HUES48 (cell line): ENCODE data around the gene TFAP2E.

ENCODE experiments used
- H3K27ac ChIP-seq: one replicate; pipeline ENCODE4 v1.7.0; 2013; ENCODE audit warnings: low read depth, low read length, inconsistent platforms
- H3K27me3 ChIP-seq: 2 replicates; pipeline ENCODE4 v1.6.1; 2013; ENCODE audit warnings: mild to moderate bottlenecking, low read length; ENCODE audit not compliant: control insufficient read depth, insufficient read depth
- H3K36me3 ChIP-seq: 2 replicates; pipeline ENCODE4 v1.6.1; 2013; ENCODE audit warnings: low read length; ENCODE audit not compliant: control insufficient read depth, insufficient read depth
- H3K4me1 ChIP-seq: 2 replicates; pipeline ENCODE4 v1.6.1; 2013; ENCODE audit warnings: mild to moderate bottlenecking, low read length; ENCODE audit not compliant: control insufficient read depth, insufficient read depth
- H3K4me3 ChIP-seq: 2 replicates; pipeline ENCODE4 v1.5.1; 2013; ENCODE audit warnings: mild to moderate bottlenecking, low read depth, low read length
- H3K9ac ChIP-seq: 2 replicates; pipeline ENCODE4 v1.6.1; 2013; ENCODE audit warnings: mild to moderate bottlenecking, low read depth, low read length, moderate library complexity
- H3K9me3 ChIP-seq: 2 replicates; pipeline ENCODE4 v1.6.1; 2013; ENCODE audit warnings: low read length; ENCODE audit not compliant: control insufficient read depth, insufficient read depth

Gene TFAP2E

DNA sequence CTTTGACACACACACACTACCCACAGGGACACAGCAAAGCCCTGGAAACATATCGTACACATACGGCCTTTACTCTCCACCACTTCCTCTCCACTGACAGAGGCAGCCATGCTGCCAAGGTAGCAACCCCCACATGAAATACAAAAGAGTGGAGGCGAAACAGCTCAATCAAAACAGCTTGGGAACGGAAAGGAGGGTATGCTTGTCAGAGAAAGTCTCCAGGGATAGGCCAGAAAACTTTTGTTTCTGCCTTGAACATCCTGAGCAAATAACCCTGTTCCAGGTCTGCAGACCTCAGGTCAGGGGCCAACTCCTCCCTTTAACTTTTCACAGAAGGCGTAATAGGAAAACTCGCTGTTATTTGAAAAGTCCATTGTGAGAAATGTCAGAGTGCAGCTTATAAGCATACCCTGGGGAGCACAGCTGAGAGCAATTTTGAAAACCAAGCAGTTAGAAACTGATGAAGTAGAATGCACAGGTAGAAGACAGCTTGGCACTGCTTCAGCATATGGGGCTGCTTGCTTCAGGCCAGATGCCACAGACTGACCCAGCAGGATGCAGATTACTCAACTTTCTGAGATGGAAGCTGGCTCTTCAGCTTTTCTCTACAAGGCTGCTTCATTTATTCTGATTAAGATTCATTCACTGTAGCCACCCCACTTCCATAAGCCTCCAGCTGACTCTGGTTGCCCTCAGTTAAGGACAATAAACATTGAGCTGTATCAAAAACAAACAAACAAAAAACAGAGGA is 33.9 kb upstream of the TFAP2E start:
- no peaks in the 10 kb centered on the region for H3K9me3 ChIP-seq
- H3K27me3 ChIP-seq = no peaks in the 10 kb centered on the region
- H3K9ac ChIP-seq = no peak overlapping the region
- H3K4me1 ChIP-seq = peaks cover 45% of the 10 kb centered on the region
- H3K4me3 ChIP-seq = no peak overlapping the region
- peak overlapping the region; percentile 37 for H3K27ac ChIP-seq
- peaks cover 23% of the 10 kb centered on the region for H3K36me3 ChIP-seq

- no peaks in the 10 kb centered on the region for H3K27me3 ChIP-seq
- peak overlapping the region; percentile 37 for H3K27ac ChIP-seq
- no peak overlapping the region for H3K4me3 ChIP-seq
- H3K36me3 ChIP-seq = peaks cover 28% of the 10 kb centered on the region
- H3K4me1 ChIP-seq = peaks cover 44% of the 10 kb centered on the region
- no peak overlapping the region for H3K9ac ChIP-seq
- H3K9me3 ChIP-seq = no peaks in the 10 kb centered on the region
These were observed 33.3 kb upstream of the TFAP2E start for GRCh38 chr1:35539824-35540261.

GRCh38 chr1:35544976-35545375 is 28.1 kb upstream of the TFAP2E start:
- no peaks in the 10 kb centered on the region for H3K9me3 ChIP-seq
- no peaks in the 10 kb centered on the region for H3K27me3 ChIP-seq
- H3K4me1 ChIP-seq = peaks cover 2% of the 10 kb centered on the region; the same call in 1 of the 2 replicates
- no peak overlapping the region for H3K4me3 ChIP-seq
- no peak overlapping the region for H3K27ac ChIP-seq
- no peak overlapping the region for H3K9ac ChIP-seq
- H3K36me3 ChIP-seq = peaks cover 63% of the 10 kb centered on the region

DNA sequence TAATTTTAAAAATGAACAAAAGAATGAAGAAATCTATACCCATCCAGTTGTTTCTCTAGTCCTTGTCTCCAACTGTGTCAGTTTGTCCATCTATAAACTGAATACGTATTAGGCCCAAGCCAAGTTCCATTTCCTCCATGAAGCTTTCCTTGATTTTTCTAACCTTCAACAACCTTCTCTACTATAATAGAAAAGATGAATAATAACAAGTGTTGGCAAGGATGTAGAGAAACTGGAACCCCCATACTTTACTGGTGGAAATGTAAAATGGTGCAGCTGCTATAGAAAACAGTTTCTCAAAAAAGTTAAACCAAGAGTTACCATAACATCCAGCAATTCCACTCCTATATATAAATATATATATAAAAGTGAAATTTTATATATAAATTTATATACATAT is 26.5 kb upstream of the TFAP2E start:
- peaks cover 77% of the 10 kb centered on the region for H3K36me3 ChIP-seq
- H3K9ac ChIP-seq = no peak overlapping the region
- no peak overlapping the region for H3K4me3 ChIP-seq
- H3K9me3 ChIP-seq = no peaks in the 10 kb centered on the region
- no peaks in the 10 kb centered on the region for H3K27me3 ChIP-seq
- no peaks in the 10 kb centered on the region for H3K4me1 ChIP-seq
- no peak overlapping the region for H3K27ac ChIP-seq

- Histone ChIP-seq H3K36me3 (peaks cover 49% of the 10 kb centered on the region), H3K9me3 (no peaks in the 10 kb centered on the region), H3K9ac (no peak overlapping the region; the same call in 1 of the 2 replicates), H3K4me3 (peak overlapping the region; percentile 83), H3K4me1 (peaks cover 36% of the 10 kb centered on the region), H3K27me3 (no peaks in the 10 kb centered on the region), H3K27ac (peak overlapping the region; percentile 99)
These were observed 19.3 kb upstream of the TFAP2E start for GRCh38 chr1:35553851-35554250.

DNA sequence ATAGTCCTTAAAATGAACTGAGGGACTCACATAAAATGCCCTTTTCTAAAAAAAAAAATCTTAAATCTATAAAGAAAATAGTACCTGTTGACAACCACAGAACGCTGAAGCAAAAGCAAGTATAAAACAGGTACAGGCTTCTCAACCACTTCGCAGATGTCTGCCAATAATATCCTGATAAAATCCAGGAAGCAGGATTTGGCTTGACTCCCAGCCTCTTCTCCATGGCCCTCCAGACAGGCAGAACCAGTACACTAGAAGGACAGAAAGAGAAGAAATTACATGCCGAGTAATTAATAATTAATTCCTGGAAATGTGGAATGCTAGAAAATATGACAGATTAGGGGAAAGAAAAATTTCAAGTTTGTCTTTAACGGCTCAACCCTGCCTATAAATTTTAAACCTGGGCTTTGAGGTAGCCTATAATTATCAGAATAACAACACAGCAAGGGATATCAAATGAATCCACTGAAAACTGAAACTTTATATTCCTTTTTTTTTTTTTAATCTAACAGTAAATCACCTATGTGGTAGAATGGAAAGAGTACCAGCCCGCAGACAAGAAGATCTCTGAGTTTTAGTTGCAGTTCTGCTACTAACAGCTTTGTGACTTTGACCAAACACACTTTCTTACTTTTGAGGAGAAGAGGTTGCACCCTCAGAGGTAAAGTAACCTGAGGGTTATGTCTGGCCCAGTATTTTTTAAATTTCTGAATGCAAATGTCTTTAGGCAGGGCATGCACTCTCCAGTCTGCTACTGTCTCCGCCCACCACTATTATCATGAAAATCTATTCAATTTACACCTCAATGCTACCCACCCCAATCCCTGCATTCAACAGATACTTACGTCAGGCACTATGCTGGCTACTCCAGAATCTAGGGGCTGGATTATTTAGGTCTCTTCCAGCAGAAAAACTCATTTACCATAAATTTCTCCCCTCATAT is 18.6 kb upstream of the TFAP2E start:
- Histone ChIP-seq H3K9ac (peak overlapping the region; percentile 52), H3K9me3 (no peaks in the 10 kb centered on the region), H3K4me1 (peaks cover 40% of the 10 kb centered on the region), H3K36me3 (peaks cover 44% of the 10 kb centered on the region), H3K27ac (peak overlapping the region; percentile 99), H3K4me3 (peak overlapping the region; percentile 83), H3K27me3 (no peaks in the 10 kb centered on the region)

- Histone ChIP-seq H3K4me3 (peak overlapping the region; percentile 83), H3K27me3 (no peaks in the 10 kb centered on the region), H3K9me3 (no peaks in the 10 kb centered on the region), H3K9ac (no peak overlapping the region), H3K4me1 (peaks cover 40% of the 10 kb centered on the region), H3K27ac (peak overlapping the region; percentile 99), H3K36me3 (peaks cover 40% of the 10 kb centered on the region)
These were observed 17.9 kb upstream of the TFAP2E start for GRCh38 chr1:35555212-35555584.

DNA sequence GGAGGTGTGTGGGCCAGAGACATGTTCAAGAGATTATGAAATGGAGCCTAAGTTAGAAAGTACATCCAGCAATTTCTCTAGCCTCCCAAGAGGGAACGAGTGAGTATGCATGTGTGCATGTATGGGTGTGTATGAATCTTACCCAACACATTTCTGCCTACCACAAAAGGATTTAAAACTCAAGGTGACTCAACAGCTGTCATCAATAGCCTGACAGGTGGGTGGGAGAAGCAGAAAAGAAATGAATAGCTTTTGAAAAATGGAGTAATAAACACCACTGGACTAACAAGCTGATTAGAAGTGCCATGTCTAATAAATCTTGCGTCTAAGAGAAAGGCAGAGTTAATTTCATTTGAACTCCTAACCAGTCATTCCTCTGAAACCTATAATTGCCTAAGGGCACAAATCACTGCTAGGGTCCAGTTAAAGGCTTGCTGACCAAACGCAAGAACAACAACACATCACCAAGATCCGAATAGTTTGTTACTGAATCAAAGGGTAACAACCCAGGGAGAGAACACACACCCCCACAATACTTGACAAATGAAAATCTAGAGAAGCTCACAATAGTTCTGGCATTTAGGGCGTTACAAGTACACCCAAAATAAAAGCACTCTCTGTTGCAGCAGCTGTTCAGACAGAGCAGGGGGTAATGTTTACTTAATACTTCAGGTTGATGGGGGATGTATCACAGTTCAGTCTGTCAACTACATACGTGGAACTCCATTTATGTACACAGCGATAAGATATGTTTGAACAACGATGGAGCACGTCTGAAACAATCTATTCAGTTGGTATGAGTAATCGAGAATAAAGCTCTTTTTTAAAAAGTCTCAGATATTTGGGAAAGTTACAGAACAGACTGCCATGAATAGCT is 17.3 kb upstream of the TFAP2E start:
- Histone ChIP-seq H3K4me3 (peak overlapping the region; percentile 83), H3K4me1 (peaks cover 40% of the 10 kb centered on the region), H3K36me3 (peaks cover 40% of the 10 kb centered on the region), H3K9ac (no peak overlapping the region), H3K27me3 (no peaks in the 10 kb centered on the region), H3K27ac (peak overlapping the region; percentile 99), H3K9me3 (no peaks in the 10 kb centered on the region)

- no peaks in the 10 kb centered on the region for H3K9me3 ChIP-seq
- no peaks in the 10 kb centered on the region for H3K27me3 ChIP-seq
- H3K36me3 ChIP-seq = peaks cover 42% of the 10 kb centered on the region
- peak overlapping the region; percentile 83 for H3K4me3 ChIP-seq
- peaks cover 40% of the 10 kb centered on the region for H3K4me1 ChIP-seq
- peak overlapping the region; percentile 99 for H3K27ac ChIP-seq
- peak overlapping the region; percentile 94 for H3K9ac ChIP-seq
These were observed 16.5 kb upstream of the TFAP2E start for GRCh38 chr1:35556484-35557117.

- peaks cover 42% of the 10 kb centered on the region for H3K36me3 ChIP-seq
- peak within 1 kb of the TSS; percentile 83 for H3K4me3 ChIP-seq
- H3K9me3 ChIP-seq = no peaks in the 10 kb centered on the region
- H3K27me3 ChIP-seq = no peaks in the 10 kb centered on the region
- peak within 1 kb of the TSS; percentile 94 for H3K9ac ChIP-seq
- H3K27ac ChIP-seq = peak within 1 kb of the TSS; percentile 99
- H3K4me1 ChIP-seq = peaks cover 40% of the 10 kb centered on the region
These were observed 15.9 kb upstream of the TFAP2E start, which contains the start of gene KIAA0319L for GRCh38 chr1:35557118-35557610. Gene KIAA0319L (minus strand): TSS chr1:35557403. CDS start chr1:35554491, 2,912 bp downstream.
